HG02623 (cell line): ENCODE measurements around the gene IGF2.

ENCODE experiments used
- ATAC-seq: cut with Tn5 transposase; IDR thresholded peaks from one replicate; pipeline ENCODE4 v1.9.1; 2021; ENCODE audit warnings: moderate library complexity; ENCODE audit not compliant: unreplicated experiment

Gene IGF2

GRCh38 chr11:2093575-2094353 is 45.4 kb downstream of the IGF2 start:
- no peak for ATAC-seq

- ATAC-seq: no peak
These were observed 46.2 kb downstream of the IGF2 start for GRCh38 chr11:2092956-2093412.

GRCh38 chr11:2092464-2092910 is 46.7 kb downstream of the IGF2 start:
- no peak for ATAC-seq

- no peak for ATAC-seq
These were observed 47.3 kb downstream of the IGF2 start for GRCh38 chr11:2091786-2092463.

GRCh38 chr11:2091112-2091746 is 48.0 kb downstream of the IGF2 start:
- no peak for ATAC-seq

- no peak for ATAC-seq
These were observed 48.7 kb downstream of the IGF2 start for GRCh38 chr11:2090172-2091111.

GRCh38 chr11:2089536-2090165 is 49.5 kb downstream of the IGF2 start:
- ATAC-seq: no peak

- ATAC-seq: no peak
These were observed 50.2 kb downstream of the IGF2 start for GRCh38 chr11:2088746-2089535.

- ATAC-seq: no peak
These were observed 50.9 kb downstream of the IGF2 start for GRCh38 chr11:2088284-2088683.

- no peak for ATAC-seq
These were observed 52.7 kb downstream of the IGF2 start for GRCh38 chr11:2086239-2087040.

GRCh38 chr11:2085251-2086066 is 53.7 kb downstream of the IGF2 start:
- no peak for ATAC-seq

- ATAC-seq: no peak
These were observed 54.5 kb downstream of the IGF2 start for GRCh38 chr11:2084721-2085120.
